ENCODE data around the gene PDZD8.

The PDZD8 gene

DNA sequence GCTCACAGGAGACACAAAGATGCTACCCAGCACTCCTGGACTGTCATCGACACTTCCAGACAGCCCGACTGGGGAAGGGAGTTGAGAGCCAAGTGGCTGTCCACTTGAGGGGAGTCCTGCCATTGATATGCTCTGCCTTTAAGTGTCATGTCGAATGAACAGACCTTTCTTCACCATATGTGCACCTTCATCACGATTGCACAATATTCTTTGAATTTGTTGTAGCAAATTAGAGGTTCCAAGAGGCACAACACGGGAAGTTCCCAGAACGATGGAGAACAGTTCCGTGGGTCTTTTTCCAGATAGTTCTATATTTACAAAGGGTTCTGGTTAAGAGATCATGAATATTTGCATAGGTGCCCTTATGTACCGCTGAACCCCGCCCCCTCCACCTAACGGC is 118.3 kb downstream of the PDZD8 start:
- no peak overlapping the region for H2AFZ ChIP-seq (ENCODE audit: insufficient read depth, low read length, poor library complexity)
- no peak overlapping the region for H3K9ac ChIP-seq (ENCODE audit: low read length)
- no peak for DNase-seq
- no peak overlapping the region for H2BK5ac ChIP-seq (ENCODE audit: low read depth, low read length, poor library complexity)
- no peak overlapping the region for H3K4ac ChIP-seq (ENCODE audit: low read depth, low read length)
- no peaks in the 10 kb centered on the region for H3K79me2 ChIP-seq (ENCODE audit: control insufficient read depth, insufficient read depth, low read length, poor library complexity)
- H4K8ac ChIP-seq (ENCODE audit: low read depth, low read length), result no peak overlapping the region
- no CpG with 5 or more reads among the region's 10 CpGs for WGBS (ENCODE audit: extremely low coverage, insufficient coverage, insufficient read length)
- no peaks in the 10 kb centered on the region for H3K27me3 ChIP-seq (ENCODE audit: insufficient read depth, low read length)
- no peak overlapping the region for H2BK12ac ChIP-seq (ENCODE audit: low read length)
- no peak overlapping the region for H3K14ac ChIP-seq (ENCODE audit: low read length)
- no peak overlapping the region for H2AK5ac ChIP-seq (ENCODE audit: low read length)
- no peaks in the 10 kb centered on the region for H3K36me3 ChIP-seq (ENCODE audit: control insufficient read depth in 1 of 2, insufficient read depth in 2 of 2, low read length in 2 of 2)
- H3K4me2 ChIP-seq (ENCODE audit: low read length), result no peak overlapping the region
- no peaks in the 10 kb centered on the region for H3K79me1 ChIP-seq (ENCODE audit: low read length)
- H3K23ac ChIP-seq (ENCODE audit: low read length), result no peak overlapping the region
- no peak overlapping the region for H4K91ac ChIP-seq (ENCODE audit: low read depth, low read length)
- no peaks in the 10 kb centered on the region for H3K9me3 ChIP-seq (ENCODE audit: insufficient read depth, low read depth, low read length)
- H4K12ac ChIP-seq (ENCODE audit: low read depth, low read length), result no peak overlapping the region
- no peak overlapping the region for H3K18ac ChIP-seq (ENCODE audit: low read length)
- H3K27ac ChIP-seq (ENCODE audit: low read depth, low read length), result no peak overlapping the region
- H3K4me1 ChIP-seq (ENCODE audit: control insufficient read depth in 1 of 2, insufficient read depth in 2 of 2, low read length in 2 of 2), result peaks cover 0 to 4% of the 10 kb centered on the region in 2 experiments
- no peak overlapping the region for H3K4me3 ChIP-seq (ENCODE audit: low read depth, low read length)
- no peak overlapping the region for H2BK120ac ChIP-seq (ENCODE audit: insufficient read depth, low read length, poor library complexity)

GRCh38 chr10:117255835-117256460 is 119.3 kb downstream of the PDZD8 start:
- H2AFZ ChIP-seq (ENCODE audit: insufficient read depth, low read length, poor library complexity), result no peak overlapping the region

GRCh38 chr10:117254774-117255735 is 120.2 kb downstream of the PDZD8 start:
- no peak overlapping the region for H2BK12ac ChIP-seq (ENCODE audit: low read length)

More at GRCh38 chr10:117255835-117256460, 119.3 kb downstream of the PDZD8 start:
- no peak overlapping the region for H3K4me2 ChIP-seq (ENCODE audit: low read length)
- no peaks in the 10 kb centered on the region for H3K79me2 ChIP-seq (ENCODE audit: control insufficient read depth, insufficient read depth, low read length, poor library complexity)
- no peak for DNase-seq
- H3K27me3 ChIP-seq (ENCODE audit: insufficient read depth, low read length), result no peaks in the 10 kb centered on the region
- H3K4me1 ChIP-seq (ENCODE audit: control insufficient read depth in 1 of 2, insufficient read depth in 2 of 2, low read length in 2 of 2), result peaks cover 0 to 4% of the 10 kb centered on the region in 2 experiments
- H2BK12ac ChIP-seq (ENCODE audit: low read length), result no peak overlapping the region
- H4K8ac ChIP-seq (ENCODE audit: low read depth, low read length), result no peak overlapping the region
- no peak overlapping the region for H4K12ac ChIP-seq (ENCODE audit: low read depth, low read length)
- H4K91ac ChIP-seq (ENCODE audit: low read depth, low read length), result no peak overlapping the region
- no peaks in the 10 kb centered on the region for H3K9me3 ChIP-seq (ENCODE audit: insufficient read depth, low read depth, low read length)
- H3K36me3 ChIP-seq (ENCODE audit: control insufficient read depth in 1 of 2, insufficient read depth in 2 of 2, low read length in 2 of 2), result no peaks in the 10 kb centered on the region
- no peak overlapping the region for H3K18ac ChIP-seq (ENCODE audit: low read length)
- H2BK120ac ChIP-seq (ENCODE audit: insufficient read depth, low read length, poor library complexity), result no peak overlapping the region
- no peaks in the 10 kb centered on the region for H3K79me1 ChIP-seq (ENCODE audit: low read length)
- H3K14ac ChIP-seq (ENCODE audit: low read length), result no peak overlapping the region
- no peak overlapping the region for H3K4ac ChIP-seq (ENCODE audit: low read depth, low read length)
- H2AK5ac ChIP-seq (ENCODE audit: low read length), result no peak overlapping the region
- H3K9ac ChIP-seq (ENCODE audit: low read length), result no peak overlapping the region
- H3K27ac ChIP-seq (ENCODE audit: low read depth, low read length), result no peak overlapping the region
- no peak overlapping the region for H3K23ac ChIP-seq (ENCODE audit: low read length)
- no peak overlapping the region for H2BK5ac ChIP-seq (ENCODE audit: low read depth, low read length, poor library complexity)
- H3K4me3 ChIP-seq (ENCODE audit: low read depth, low read length), result no peak overlapping the region
- no CpG with 5 or more reads among the region's 9 CpGs for WGBS (ENCODE audit: extremely low coverage, insufficient coverage, insufficient read length)

DNA sequence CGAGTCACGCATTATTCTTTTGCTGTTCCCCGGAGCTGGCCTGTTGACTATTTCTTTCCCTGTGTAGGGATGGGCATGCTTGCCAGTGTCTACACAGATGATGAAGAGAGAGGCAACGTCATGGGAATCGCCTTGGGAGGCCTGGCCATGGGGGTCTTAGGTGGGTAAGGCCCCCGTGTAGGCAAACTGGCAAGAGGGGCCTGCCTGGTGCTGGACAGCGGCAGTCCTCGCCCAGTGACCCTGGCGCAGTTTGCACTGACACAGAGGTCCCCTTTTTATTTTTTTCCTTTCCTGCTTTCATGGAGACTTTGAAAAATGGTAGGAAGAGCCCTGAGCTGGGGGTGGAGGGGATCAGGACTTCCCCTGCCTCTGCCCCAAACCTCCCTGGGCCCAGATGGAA is 120.9 kb downstream of the PDZD8 start:
- Histone ChIP-seq H3K36me3 (ENCODE audit: control insufficient read depth in 1 of 2, insufficient read depth in 2 of 2, low read length in 2 of 2) (no peaks in the 10 kb centered on the region), H3K79me1 (ENCODE audit: low read length) (no peaks in the 10 kb centered on the region), H3K9me3 (ENCODE audit: insufficient read depth, low read depth, low read length) (no peaks in the 10 kb centered on the region), H3K9ac (ENCODE audit: low read length) (no peak overlapping the region), H4K12ac (ENCODE audit: low read depth, low read length) (no peak overlapping the region), H3K23ac (ENCODE audit: low read length) (no peak overlapping the region), H3K14ac (ENCODE audit: low read length) (no peak overlapping the region), H3K79me2 (ENCODE audit: control insufficient read depth, insufficient read depth, low read length, poor library complexity) (no peaks in the 10 kb centered on the region), H2BK120ac (ENCODE audit: insufficient read depth, low read length, poor library complexity) (no peak overlapping the region), H3K4ac (ENCODE audit: low read depth, low read length) (no peak overlapping the region), H3K4me2 (ENCODE audit: low read length) (no peak overlapping the region), H3K4me3 (ENCODE audit: low read depth, low read length) (no peak overlapping the region), H3K27ac (ENCODE audit: low read depth, low read length) (no peak overlapping the region), H4K8ac (ENCODE audit: low read depth, low read length) (no peak overlapping the region), H2BK12ac (ENCODE audit: low read length) (no peak overlapping the region), H3K4me1 (ENCODE audit: control insufficient read depth in 1 of 2, insufficient read depth in 2 of 2, low read length in 2 of 2) (no peaks in the 10 kb centered on the region), H2AFZ (ENCODE audit: insufficient read depth, low read length, poor library complexity) (no peak overlapping the region), H4K91ac (ENCODE audit: low read depth, low read length) (no peak overlapping the region), H2AK5ac (ENCODE audit: low read length) (no peak overlapping the region), H3K18ac (ENCODE audit: low read length) (no peak overlapping the region), H3K27me3 (ENCODE audit: insufficient read depth, low read length) (no peaks in the 10 kb centered on the region), H2BK5ac (ENCODE audit: low read depth, low read length, poor library complexity) (no peak overlapping the region)
- no peak for DNase-seq
- no CpG with 5 or more reads among the region's 9 CpGs for WGBS (ENCODE audit: extremely low coverage, insufficient coverage, insufficient read length)

More at GRCh38 chr10:117254774-117255735, 120.2 kb downstream of the PDZD8 start:
- no peak overlapping the region for H3K4me3 ChIP-seq (ENCODE audit: low read depth, low read length)
- no peak overlapping the region for H3K23ac ChIP-seq (ENCODE audit: low read length)
- WGBS (ENCODE audit: extremely low coverage, insufficient coverage, insufficient read length), result no CpG with 5 or more reads among the region's 26 CpGs
- no peak overlapping the region for H3K9ac ChIP-seq (ENCODE audit: low read length)
- no peak overlapping the region for H2AFZ ChIP-seq (ENCODE audit: insufficient read depth, low read length, poor library complexity)
- H2AK5ac ChIP-seq (ENCODE audit: low read length), result no peak overlapping the region
- no peaks in the 10 kb centered on the region for H3K4me1 ChIP-seq (ENCODE audit: control insufficient read depth in 1 of 2, insufficient read depth in 2 of 2, low read length in 2 of 2)
- H4K12ac ChIP-seq (ENCODE audit: low read depth, low read length), result no peak overlapping the region
- H3K27me3 ChIP-seq (ENCODE audit: insufficient read depth, low read length), result no peaks in the 10 kb centered on the region
- H3K9me3 ChIP-seq (ENCODE audit: insufficient read depth, low read depth, low read length), result no peaks in the 10 kb centered on the region
- no peak overlapping the region for H3K18ac ChIP-seq (ENCODE audit: low read length)
- no peaks in the 10 kb centered on the region for H3K36me3 ChIP-seq (ENCODE audit: control insufficient read depth in 1 of 2, insufficient read depth in 2 of 2, low read length in 2 of 2)
- no peak overlapping the region for H3K4ac ChIP-seq (ENCODE audit: low read depth, low read length)
- H3K79me1 ChIP-seq (ENCODE audit: low read length), result no peaks in the 10 kb centered on the region
- H4K91ac ChIP-seq (ENCODE audit: low read depth, low read length), result no peak overlapping the region
- no peak overlapping the region for H3K4me2 ChIP-seq (ENCODE audit: low read length)
- no peak overlapping the region for H3K27ac ChIP-seq (ENCODE audit: low read depth, low read length)
- DNase-seq, result no peak
- no peak overlapping the region for H2BK120ac ChIP-seq (ENCODE audit: insufficient read depth, low read length, poor library complexity)
- no peak overlapping the region for H4K8ac ChIP-seq (ENCODE audit: low read depth, low read length)
- H3K79me2 ChIP-seq (ENCODE audit: control insufficient read depth, insufficient read depth, low read length, poor library complexity), result no peaks in the 10 kb centered on the region
- no peak overlapping the region for H3K14ac ChIP-seq (ENCODE audit: low read length)
- H2BK5ac ChIP-seq (ENCODE audit: low read depth, low read length, poor library complexity), result no peak overlapping the region
